HL-60 (cell line): Measurements from ENCODE around the gene PKIB.

Experiments used
- GABPA ChIP-seq: IDR thresholded peaks from 2 replicates; pipeline ENCODE4 v1.6.1; 2012; ENCODE audit warnings: low read depth
- POLR2AphosphoS5 ChIP-seq: IDR thresholded peaks from 2 replicates; pipeline ENCODE4 v1.6.1; 2012; ENCODE audit warnings: low read depth
- SPI1 ChIP-seq: IDR thresholded peaks from 2 replicates; pipeline ENCODE4 v1.6.1; 2012; ENCODE audit warnings: low read depth, mild to moderate bottlenecking, borderline replicate concordance
- TF ChIP-seq, protein P1 (sequence below): IDR thresholded peaks from one replicate; pipeline ENCODE4 v1.5.1; 2011; ENCODE audit warnings: low read length, control low read depth, inconsistent platforms; ENCODE audit not compliant: insufficient read depth
- TF ChIP-seq, protein P2 (sequence below): IDR thresholded peaks from 2 replicates; pipeline ENCODE4 v1.6.1; 2012; ENCODE audit warnings: low read depth; ENCODE audit not compliant: insufficient replicate concordance

DNA sequence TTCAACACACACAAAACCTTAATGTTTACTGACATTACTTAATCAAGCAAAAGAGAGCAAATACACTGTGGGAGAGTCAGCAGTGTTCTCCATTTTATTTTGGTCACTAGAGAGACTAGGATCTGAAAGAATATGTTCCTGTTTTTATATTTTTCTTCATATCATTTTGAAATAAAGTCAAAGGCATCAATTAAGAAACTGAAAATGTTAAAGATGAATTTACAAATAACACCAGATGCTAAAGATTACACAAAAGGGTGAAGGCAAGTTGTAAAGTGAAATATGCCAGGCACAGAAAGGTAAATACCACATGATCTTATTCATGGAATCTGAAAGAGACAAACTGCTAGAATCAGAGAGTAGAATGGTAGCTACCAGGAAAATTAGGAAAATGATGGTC lies 109.0 kb downstream of the PKIB start:
- TF ChIP-seq POLR2AphosphoS5 (no peak), SPI1 (no peak), GABPA (no peak)
- TF ChIP-seq, protein P1, sequence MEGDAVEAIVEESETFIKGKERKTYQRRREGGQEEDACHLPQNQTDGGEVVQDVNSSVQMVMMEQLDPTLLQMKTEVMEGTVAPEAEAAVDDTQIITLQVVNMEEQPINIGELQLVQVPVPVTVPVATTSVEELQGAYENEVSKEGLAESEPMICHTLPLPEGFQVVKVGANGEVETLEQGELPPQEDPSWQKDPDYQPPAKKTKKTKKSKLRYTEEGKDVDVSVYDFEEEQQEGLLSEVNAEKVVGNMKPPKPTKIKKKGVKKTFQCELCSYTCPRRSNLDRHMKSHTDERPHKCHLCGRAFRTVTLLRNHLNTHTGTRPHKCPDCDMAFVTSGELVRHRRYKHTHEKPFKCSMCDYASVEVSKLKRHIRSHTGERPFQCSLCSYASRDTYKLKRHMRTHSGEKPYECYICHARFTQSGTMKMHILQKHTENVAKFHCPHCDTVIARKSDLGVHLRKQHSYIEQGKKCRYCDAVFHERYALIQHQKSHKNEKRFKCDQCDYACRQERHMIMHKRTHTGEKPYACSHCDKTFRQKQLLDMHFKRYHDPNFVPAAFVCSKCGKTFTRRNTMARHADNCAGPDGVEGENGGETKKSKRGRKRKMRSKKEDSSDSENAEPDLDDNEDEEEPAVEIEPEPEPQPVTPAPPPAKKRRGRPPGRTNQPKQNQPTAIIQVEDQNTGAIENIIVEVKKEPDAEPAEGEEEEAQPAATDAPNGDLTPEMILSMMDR, result no peak
- TF ChIP-seq, protein P2, sequence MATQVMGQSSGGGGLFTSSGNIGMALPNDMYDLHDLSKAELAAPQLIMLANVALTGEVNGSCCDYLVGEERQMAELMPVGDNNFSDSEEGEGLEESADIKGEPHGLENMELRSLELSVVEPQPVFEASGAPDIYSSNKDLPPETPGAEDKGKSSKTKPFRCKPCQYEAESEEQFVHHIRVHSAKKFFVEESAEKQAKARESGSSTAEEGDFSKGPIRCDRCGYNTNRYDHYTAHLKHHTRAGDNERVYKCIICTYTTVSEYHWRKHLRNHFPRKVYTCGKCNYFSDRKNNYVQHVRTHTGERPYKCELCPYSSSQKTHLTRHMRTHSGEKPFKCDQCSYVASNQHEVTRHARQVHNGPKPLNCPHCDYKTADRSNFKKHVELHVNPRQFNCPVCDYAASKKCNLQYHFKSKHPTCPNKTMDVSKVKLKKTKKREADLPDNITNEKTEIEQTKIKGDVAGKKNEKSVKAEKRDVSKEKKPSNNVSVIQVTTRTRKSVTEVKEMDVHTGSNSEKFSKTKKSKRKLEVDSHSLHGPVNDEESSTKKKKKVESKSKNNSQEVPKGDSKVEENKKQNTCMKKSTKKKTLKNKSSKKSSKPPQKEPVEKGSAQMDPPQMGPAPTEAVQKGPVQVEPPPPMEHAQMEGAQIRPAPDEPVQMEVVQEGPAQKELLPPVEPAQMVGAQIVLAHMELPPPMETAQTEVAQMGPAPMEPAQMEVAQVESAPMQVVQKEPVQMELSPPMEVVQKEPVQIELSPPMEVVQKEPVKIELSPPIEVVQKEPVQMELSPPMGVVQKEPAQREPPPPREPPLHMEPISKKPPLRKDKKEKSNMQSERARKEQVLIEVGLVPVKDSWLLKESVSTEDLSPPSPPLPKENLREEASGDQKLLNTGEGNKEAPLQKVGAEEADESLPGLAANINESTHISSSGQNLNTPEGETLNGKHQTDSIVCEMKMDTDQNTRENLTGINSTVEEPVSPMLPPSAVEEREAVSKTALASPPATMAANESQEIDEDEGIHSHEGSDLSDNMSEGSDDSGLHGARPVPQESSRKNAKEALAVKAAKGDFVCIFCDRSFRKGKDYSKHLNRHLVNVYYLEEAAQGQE, result no peak
